Measurements from ENCODE around the gene CDH20. TPM values are rescaled to one million over a fixed set of nuclear protein-coding genes. Genes with fewer than 3 reads are reported as not detected.
A peak's percentile ranks its signal among the peaks of the same experiment; 100 is the strongest.

CDH20 gene
- polyA plus RNA-seq, 1 experiment = not detected

GRCh38 chr18:61531182-61531581 is 198.0 kb downstream of the CDH20 start:
- Histone ChIP-seq H3K27ac (ENCODE audit: low read depth, low read length) (no peak overlapping the region), H3K4me3 (ENCODE audit: low read depth, low read length) (no peak overlapping the region), H3K27me3 (ENCODE audit: control insufficient read depth, insufficient read depth, low read length) (peaks cover 2% of the 10 kb centered on the region), H3K9me3 (ENCODE audit: control insufficient read depth, insufficient read depth, low read length) (no peaks in the 10 kb centered on the region)
- ChIA-PET CTCF (interaction anchor here (0.6 kb wide), 1 partner anchor 1012 kb away, joined by 3 read pairs; no protein-coding TSS in a partner anchor), POLR2A (no interaction called here)
- no peak for TF ChIP-seq CTCF (IDR thresholded peaks at IDR 0.05; ENCODE audit: low read depth, low read length)
- no peak for DNase-seq (ENCODE audit: low read depth, low spot score)

- no peak for DNase-seq (ENCODE audit: low read depth, low spot score)
- ChIA-PET CTCF (no interaction called here), POLR2A (no interaction called here)
- Histone ChIP-seq H3K9me3 (ENCODE audit: control insufficient read depth, insufficient read depth, low read length) (no peaks in the 10 kb centered on the region), H3K27me3 (ENCODE audit: control insufficient read depth, insufficient read depth, low read length) (peaks cover 2% of the 10 kb centered on the region), H3K27ac (ENCODE audit: low read depth, low read length) (no peak overlapping the region), H3K4me3 (ENCODE audit: low read depth, low read length) (no peak overlapping the region)
- TF ChIP-seq CTCF (IDR thresholded peaks at IDR 0.05; ENCODE audit: low read depth, low read length) = no peak
Observed at GRCh38 chr18:61531891-61532290, 198.7 kb downstream of the CDH20 start.

- Histone ChIP-seq H3K4me3 (ENCODE audit: low read depth, low read length) (no peak overlapping the region), H3K27me3 (ENCODE audit: control insufficient read depth, insufficient read depth, low read length) (peaks cover 4% of the 10 kb centered on the region), H3K27ac (ENCODE audit: low read depth, low read length) (no peak overlapping the region), H3K9me3 (ENCODE audit: control insufficient read depth, insufficient read depth, low read length) (no peaks in the 10 kb centered on the region)
- no peak for DNase-seq (ENCODE audit: low read depth, low spot score)
- TF ChIP-seq CTCF (IDR thresholded peaks at IDR 0.05; ENCODE audit: low read depth, low read length) = no peak
- ChIA-PET POLR2A (no interaction called here), CTCF (interaction anchor here (0.9 kb wide), 1 partner anchor 33 kb away, joined by 3 read pairs; no protein-coding TSS in a partner anchor)
Observed at GRCh38 chr18:61535401-61535800, 202.2 kb downstream of the CDH20 start.

GRCh38 chr18:61541673-61542072 is 208.4 kb downstream of the CDH20 start:
- Histone ChIP-seq H3K27me3 (ENCODE audit: control insufficient read depth, insufficient read depth, low read length) (peaks cover 4% of the 10 kb centered on the region), H3K9me3 (ENCODE audit: control insufficient read depth, insufficient read depth, low read length) (no peaks in the 10 kb centered on the region), H3K27ac (ENCODE audit: low read depth, low read length) (peak overlapping the region; percentile 0), H3K4me3 (ENCODE audit: low read depth, low read length) (no peak overlapping the region)
- POLR2A ChIA-PET = no interaction called here
- TF ChIP-seq CTCF (IDR thresholded peaks at IDR 0.05; ENCODE audit: low read depth, low read length) = no peak
- no peak for DNase-seq (ENCODE audit: low read depth, low spot score)
- CTCF ChIA-PET = interaction anchor here (0.9 to 1.3 kb wide), 3 partner anchors 39 to 590 kb away, joined by 3 read pairs; no protein-coding TSS in a partner anchor

- H3K27me3 ChIP-seq (ENCODE audit: control insufficient read depth, insufficient read depth, low read length) = peaks cover 4% of the 10 kb centered on the region
- POLR2A ChIA-PET = no interaction called here
- no peak overlapping the region for H3K4me3 ChIP-seq (ENCODE audit: low read depth, low read length)
- TF ChIP-seq CTCF (IDR thresholded peaks at IDR 0.05; ENCODE audit: low read depth, low read length) = no peak
- DNase-seq (ENCODE audit: low read depth, low spot score) = no peak
- no peaks in the 10 kb centered on the region for H3K9me3 ChIP-seq (ENCODE audit: control insufficient read depth, insufficient read depth, low read length)
- CTCF ChIA-PET = interaction anchor here (0.9 kb wide), 2 partner anchors 39 to 40 kb away, joined by 3 to 4 read pairs; no protein-coding TSS in a partner anchor
- no peak overlapping the region for H3K27ac ChIP-seq (ENCODE audit: low read depth, low read length)
Observed at GRCh38 chr18:61542596-61542995, 209.4 kb downstream of the CDH20 start.
